GM21825 (cell line): Measurements from ENCODE around the gene CLEC6A.
"Not testable (repeated sequence)": the region's sequence is repeated elsewhere in the genome, so short reads cannot be mapped to it uniquely, and the experiment has no call there.

Experiments used
- ATAC-seq: cut with Tn5 transposase; IDR thresholded peaks from one replicate; pipeline ENCODE4 v1.9.1; 2021; ENCODE audit warnings: mild to moderate bottlenecking, moderate library complexity; ENCODE audit not compliant: unreplicated experiment

Gene CLEC6A

DNA sequence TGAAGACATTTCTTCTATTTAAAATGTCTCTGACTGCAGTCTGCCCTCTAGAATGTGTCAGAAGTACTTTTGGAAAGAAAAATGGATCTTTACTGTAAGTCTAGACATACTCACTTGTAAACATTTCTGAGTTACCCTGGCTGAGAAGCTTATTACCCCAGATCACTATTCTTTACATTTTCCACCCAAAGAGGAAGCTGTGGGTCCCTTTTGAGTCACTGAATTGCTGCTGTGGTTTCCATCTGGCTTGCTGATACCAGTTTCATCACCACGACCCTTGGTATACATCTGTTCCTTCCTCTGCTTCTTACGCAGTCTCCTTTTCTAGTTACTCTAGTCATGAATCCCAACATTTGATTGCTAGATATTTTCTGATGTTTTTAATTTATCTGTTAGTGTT is 37.3 kb downstream of the CLEC6A start:
- ATAC-seq = peak; percentile 99

DNA sequence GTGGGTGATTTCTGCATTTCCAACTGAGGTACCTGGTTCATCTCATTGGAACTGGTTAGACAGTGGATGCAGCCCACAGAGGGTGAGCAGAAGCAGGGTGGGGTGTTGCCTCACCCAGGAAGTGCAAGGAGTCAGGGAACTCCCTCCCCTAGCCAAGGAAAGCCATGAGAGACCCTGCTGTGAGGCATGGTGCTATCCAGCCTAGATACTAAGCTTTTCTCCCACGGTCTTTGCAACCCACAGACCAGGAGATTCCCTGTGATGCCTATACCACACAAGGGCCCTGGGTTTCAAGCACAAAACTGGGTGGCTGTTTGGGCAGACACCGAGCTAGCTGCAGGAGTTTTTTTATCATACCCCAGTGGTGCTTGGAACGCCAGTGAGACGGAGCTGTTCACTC is 39.9 kb downstream of the CLEC6A start:
- ATAC-seq = not testable (repeated sequence)

DNA sequence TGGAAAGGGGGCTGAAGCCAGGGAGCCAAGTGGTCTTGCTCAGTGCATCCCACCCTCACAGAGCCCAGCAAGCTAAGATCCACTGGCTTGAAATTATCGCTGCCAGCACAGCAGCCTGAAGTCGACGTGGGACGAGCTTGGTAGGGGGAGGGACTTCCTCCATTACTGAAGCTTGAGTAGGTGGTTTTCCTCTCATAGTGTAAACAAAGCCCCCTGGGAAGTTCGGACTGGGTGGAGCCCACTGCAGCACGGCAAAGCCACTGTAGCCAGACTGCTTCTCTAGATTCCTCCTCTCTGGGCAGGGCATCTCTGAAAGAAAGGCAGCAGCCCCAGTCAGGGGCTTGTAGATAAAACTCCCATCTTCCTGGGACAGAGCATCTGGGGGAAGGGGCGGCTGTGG is 40.3 kb downstream of the CLEC6A start:
- not testable (repeated sequence) for ATAC-seq

DNA sequence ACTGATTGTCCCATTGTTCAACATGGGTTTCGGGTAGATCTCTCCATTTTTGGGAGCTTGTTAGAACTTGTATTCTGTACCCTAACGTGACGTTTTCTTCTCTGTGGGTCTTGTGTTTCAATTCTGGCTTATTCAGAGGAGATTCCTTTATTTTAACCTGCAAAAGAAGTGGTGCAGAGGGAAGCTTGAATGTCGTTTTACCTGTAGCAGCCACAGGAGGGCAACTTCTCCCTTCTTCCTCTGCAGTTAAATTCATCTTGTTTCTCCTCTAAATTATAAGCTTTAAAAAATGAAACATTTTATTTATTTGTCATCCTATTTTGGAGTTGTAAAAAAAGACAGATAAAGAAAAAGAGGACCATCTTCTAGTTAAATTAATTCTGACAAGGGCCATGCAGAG is 43.9 kb downstream of the CLEC6A start:
- no peak for ATAC-seq

DNA sequence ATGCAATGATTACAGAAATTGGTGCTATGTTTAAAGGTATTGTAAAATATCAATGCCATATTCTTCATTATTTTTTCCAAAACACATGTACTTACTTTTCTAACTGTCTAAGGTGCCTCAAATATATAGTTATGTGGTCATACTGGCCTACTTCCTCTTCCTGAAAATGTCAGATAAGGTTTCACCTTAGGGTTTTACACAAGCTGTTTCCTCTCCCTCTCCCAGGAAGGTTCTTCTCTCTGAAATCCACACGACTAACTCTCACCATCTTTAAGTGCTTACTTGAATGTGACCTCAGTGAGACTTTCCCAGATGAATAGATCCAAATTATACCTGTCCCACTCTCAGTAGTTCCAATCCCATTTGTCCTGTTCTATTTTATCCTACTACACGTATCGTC is 46.0 kb downstream of the CLEC6A start:
- ATAC-seq = no peak

DNA sequence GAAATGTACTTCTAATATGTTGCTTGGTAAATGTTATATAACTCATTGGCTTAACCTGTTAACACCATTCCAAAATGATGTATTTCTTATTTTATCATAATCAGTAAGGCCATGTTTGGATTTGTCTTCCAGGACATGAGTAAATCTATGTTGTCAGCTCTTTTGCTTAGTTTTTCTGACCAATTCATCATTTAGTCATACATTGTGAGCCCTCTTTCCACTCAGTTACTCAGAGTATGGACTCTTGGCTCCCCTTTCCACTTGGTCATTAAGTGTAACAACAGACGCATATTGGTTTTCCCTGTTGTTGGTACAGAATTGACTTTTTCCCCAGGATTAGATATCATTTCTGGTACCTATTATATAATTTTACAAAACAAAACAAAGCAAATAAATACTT is 48.6 kb downstream of the CLEC6A start:
- ATAC-seq = no peak

DNA sequence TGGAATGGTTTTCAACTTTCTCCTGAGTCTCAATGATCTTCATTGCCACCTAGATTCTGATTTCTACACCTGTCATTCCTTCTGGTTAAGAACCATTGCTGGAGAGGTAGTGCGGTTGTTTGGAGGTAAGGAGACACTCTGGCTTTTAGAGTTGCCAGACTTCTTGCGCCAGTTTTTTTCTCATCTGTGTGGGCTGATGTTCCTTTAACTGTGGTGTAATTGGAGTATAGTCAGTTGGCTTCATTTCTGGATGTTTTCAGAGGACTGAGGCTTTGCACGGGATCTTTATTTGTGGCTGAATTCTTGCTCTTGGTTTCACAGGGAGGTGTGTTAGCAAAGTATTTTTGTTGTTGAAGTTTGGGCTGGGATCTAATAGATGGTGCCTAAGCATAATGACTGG is 51.8 kb downstream of the CLEC6A start:
- no peak for ATAC-seq

DNA sequence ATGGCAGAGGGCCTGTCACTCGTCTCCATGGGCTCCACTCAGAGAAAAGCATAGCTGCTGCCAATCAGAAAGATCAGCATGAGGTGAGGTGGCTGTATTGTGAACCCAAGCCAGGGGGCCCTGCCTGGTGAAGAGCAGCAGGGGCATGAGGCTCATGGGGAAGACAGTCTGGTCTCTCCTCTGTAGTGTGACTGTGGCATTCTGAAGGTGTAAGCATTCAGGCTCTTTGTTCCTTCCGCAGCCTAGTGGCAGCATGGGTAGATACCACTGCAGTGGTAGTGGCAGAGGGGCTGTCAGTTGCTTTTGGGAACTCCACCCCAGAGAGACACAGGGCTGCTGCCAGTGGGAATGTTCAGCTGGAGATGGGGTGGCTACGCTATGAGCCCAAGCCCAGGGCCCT is 52.5 kb downstream of the CLEC6A start:
- no peak for ATAC-seq

DNA sequence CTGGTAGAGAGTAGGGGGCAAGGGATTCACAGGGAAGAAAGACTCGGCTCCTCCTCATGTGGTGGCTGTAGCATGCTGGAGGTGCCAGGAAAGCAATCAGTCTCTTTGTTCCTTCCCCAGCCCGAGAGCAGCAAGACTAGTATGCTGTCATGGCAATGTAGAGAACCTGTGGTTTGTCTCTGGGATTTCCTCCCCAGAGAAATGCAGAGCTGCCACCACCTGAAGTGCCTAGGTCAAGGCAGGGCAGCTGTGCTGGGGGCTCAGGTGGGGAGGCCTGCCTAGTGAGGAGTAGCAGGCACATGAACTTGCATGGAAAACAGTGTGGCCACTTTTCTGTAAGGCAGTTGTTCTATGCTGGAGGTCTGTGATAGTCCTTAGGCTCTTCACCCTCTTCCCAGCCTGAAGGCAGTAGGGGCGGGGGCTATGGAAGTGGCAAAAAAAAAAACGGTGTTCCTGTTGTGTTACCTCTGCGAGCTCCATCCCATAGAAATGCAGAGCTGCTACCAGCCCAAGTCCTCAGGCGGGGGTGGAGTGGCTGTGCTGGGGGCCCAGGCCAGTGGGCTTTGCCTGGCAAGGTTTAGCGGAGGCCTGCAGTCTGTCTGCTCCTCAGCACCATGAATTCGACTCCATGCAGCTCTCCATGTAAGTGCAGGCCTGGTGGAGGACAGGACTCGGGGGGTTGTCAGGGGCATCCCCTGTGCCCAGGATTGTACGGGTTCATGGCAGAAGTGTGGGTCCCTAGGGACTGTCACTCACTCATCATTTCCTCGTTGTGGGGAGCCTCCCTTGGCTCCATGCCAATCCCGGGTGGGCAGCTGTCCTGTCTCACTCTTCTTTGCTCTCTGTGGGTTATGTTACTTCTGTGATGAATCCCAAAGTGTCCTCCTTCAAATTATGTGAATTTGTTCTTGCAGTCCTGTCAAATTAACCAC is 53.4 kb downstream of the CLEC6A start:
- no peak for ATAC-seq

DNA sequence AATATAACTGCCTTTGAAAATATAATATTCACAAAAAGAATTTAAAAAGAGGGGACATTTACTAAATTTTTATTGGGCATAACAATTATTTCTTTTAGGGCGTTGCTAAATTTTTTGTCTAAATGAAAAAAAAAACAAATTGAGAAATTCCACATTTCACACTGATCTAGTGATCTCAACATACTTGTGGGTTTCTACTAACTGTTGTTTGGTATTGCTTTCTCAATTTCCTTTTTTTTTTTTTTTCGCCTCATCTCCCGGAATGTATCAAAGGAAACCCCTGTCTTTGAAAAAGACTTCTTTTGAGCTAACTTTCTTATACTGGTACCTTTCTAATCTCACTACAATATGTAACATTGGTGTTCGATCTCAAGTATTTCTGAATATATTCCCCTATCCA is 57.5 kb downstream of the CLEC6A start, which contains the start of gene CLEC4D:
CLEC4D (plus strand) TSS at position 248 of the 400 bp plus-strand sequence. CDS start 230 bp downstream, outside the sequence.
- ATAC-seq = no peak

DNA sequence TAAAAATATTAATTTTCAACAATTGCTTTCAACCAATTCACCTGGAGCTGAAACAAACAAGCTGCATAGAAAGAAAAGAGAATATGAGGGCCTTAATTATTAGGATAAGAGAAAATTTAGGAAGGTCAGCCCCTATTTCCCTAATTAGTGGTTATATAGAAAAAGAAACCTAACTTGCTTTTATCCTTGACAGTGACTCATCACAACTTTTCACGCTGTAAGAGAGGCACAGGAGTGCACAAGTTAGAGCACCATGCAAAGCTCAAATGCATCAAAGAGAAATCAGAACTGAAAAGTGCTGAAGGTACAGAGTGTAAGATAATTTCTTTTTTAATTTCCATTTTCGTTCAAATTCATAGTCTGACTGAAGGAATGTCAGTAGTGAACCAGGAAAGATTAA is 62.2 kb downstream of the CLEC6A start:
- no peak for ATAC-seq

DNA sequence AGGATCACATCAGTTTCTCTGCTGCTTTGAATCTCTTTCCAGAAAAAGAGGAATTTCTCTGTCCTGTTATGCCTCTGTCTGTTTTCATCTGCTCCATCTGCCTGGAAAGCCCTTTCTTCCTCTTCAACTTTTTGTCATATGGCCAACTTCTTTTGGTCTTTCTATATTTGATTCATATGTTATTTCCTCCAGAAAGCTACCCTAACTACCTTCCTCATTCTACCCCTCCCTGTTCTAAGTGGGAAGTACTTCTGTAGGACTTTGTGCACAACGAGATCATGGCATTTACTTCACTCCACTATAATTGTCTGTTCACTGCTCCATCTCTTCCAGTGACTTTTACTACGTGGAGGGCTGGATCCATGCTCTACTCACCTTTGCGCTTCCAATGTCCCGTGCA is 63.4 kb downstream of the CLEC6A start:
- ATAC-seq = no peak

DNA sequence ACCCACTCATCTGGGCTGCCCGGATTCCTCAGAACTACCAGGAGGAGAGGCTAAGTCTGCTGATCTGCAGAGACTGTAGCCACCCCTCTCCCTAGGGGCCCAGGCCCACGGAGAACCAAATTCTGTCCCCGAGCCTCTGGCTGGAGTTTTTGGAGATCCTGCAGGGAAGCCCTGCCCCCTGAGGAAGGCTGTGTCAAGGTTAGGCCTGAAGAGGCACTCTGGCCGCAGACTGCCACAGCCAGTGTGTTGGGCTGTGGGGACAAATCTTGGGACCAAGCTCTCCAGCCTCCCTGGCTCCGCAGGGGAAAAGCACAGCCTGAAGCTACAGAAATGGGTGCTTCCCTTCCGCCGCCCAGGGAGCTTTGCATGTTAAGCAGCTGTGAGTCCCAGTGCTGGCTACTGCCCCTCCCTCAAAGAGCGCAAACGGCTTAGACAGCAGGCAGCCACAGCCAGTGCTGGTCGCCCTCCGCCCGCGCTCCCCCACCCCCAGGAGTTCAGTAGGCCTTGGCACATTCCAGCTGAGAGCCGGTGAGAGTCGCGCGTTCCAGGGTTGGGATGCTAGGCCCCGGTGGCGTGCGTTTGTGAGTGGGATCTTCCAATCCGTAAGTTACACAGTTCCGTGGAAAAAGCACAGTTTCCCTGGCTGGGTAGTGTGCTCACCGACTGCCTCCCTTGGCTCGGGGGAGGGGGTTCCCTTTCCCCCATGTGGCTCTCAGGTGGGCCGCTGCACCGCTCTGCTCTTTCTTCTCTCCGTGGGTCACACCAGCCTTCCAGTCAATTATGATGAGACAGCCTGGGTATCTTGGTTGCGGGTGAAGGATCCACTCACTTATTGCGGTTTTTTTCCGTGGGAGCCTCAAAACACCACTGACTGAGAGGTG is 71.7 kb downstream of the CLEC6A start:
- ATAC-seq = no peak
